GM19397 (cell line): ENCODE measurements around the gene TTC39A.
"Not testable (repeated sequence)": the region's sequence is repeated elsewhere in the genome, so short reads cannot be mapped to it uniquely, and the experiment has no call there.

Source experiments
- ATAC-seq: cut with Tn5 transposase; IDR thresholded peaks from one replicate; pipeline ENCODE4 v1.9.1; 2021; ENCODE audit warnings: mild to moderate bottlenecking, moderate library complexity; ENCODE audit not compliant: unreplicated experiment

The TTC39A gene

DNA sequence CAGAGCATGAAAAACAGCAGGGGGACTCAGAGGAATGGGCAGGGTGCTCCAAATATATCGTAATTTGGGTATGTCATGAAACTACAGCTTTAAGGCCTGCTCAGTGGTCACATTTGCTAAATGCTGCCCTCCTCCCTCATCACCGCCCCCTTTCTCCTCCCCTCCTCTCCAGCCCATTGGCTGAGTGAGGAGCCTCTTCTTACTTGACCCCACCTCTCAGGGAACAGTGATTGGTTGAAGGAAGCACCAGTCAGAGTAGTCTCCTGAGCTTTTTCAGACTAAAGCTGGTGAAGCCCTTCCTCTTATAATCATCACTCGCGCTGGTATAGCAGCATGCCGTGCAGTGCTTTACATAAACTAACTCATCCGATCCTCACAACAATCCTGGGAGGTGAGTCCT is 10.0 kb upstream of the TTC39A start:
- no peak for ATAC-seq

DNA sequence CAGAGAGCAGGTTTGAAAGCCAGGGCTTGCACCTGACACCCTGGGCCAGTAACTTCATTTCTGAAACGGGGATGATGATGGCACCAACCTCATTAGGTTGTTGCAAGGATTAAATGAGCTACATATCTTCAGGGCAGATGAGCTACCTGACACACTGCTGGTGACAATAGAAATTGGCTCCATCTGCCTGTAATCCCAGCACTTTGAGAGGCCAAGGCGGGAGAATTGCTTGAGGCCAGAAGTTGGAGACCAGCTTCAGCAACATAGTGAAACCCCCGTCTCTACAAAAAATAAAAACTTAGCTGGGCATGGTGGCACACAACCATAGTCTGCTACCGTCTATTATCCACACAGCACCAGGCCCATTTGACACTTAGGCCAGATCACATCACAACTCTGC is 6.3 kb upstream of the TTC39A start:
- no peak for ATAC-seq

DNA sequence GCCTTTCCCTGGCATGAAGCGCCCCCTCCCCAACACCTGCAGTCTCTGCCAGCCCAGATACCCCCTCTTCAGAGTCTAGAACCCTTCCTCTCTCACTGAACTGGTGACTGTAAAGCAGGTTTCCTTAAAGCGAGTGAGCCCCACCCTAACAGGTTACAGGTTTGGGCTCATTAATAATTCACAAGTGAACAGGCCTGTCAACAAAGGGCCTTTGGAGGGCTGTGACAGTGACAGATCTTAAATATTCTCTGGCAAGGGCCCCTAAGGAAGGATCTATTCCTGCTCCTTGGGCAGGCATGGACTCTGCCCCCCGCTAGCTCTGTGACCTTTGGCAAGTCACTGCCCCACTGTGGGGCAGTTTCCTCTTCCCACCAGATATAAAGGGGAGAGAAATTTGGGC is 5.6 kb upstream of the TTC39A start:
- ATAC-seq, result no peak

DNA sequence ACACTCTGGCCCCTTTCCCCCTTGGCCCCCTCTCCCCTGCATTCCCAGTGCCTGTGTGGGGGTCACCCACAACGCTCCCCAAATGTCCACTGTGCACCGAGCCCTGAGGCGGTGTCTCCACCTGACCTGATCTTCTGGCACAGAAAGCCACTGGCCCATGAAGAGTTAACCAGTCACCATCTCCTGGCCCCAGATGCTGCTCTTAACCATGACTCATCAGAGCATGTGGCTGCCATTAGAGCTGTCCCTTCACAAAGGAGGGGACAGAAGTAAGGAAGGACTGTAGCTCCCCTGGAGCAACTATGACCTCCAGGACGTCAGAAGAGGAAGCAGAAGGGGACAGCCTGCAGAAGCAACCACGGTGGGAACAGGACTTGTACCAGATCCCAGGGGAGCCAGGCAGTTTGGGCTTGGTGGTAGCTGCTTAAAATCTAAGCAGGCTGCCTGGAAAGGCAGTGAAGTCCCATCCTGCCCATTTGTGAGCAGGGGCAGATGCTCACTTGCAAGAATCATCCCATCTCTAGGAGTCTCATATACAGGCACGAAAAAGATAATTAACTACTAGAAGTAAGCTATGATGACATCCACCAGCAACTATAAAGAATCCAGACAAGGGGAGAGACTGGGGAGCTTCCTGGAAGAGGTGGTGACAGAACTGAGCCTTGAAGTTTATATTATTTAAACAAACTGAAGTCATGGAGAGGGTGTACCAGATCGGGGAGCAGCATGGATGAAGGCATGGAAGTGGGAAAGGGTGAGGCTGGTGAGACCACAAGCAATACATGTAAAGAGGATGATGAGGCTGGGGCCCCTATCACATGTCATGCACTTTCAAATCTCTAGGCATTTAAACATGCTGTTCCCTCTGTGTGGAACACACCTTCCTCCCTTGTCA is 1.1 kb upstream of the TTC39A start:
- no peak for ATAC-seq

DNA sequence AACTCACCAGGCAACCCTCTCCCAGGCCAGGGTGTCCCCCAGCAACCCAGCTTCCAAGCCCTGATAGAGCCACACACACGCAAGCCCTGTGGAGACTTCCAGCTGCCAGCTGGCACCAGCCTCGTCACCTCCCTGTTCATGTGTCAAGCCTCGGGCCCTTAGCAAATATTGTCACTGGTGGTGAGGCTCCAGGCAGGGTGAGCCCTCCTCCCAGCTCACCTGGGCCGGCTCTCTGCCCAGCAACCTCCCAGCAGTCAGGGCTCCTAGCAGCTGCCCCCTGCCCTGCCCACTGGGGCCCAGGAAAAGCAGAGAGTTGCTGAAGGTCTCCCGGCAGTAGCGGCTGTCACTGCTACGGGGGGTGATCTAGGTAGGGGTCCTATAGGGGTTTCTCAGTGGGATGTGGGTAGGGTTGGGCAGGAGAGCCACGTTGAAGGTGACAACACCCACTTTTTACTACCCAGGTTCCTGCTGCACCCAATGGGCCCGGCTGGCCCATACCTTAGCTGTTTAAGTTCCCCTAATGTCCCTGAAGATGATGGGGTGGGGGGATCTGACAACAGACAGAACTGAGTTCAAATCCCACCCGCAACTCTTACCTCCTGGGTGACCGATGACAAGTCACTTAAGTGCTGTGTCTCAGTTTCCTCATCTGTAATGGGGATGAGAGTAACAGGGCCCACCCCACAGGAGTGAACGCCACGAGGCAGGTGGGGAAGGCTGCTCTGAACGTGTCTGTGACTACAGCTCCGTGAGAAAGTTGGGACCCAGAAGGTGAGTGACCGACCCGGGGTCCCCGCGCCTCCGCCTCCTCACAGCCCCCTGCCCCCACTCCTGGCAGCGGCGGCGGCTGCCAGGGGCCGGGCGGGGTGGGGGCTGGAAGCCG is 678 bp downstream of the TTC39A start:
- no peak for ATAC-seq

DNA sequence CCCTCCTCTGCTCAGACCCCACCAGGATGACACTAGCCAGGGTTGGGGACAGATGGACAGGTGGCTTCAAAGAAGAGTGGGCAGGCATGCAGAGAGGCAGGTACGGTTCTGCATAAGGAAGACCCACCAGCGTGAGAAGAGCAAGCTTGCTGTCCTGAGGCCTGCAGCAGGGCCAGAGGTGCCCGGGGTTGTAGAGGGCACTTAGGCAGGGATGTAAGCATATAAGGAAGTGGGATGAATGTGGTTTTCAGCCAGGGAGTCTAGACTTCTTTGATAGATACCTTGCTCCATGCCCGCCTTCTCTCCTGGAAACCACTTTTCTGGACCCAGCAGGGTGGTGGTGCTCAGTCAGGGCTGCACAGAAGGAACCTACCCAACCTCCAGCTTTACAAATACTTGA is 1.4 kb downstream of the TTC39A start:
- no peak for ATAC-seq

DNA sequence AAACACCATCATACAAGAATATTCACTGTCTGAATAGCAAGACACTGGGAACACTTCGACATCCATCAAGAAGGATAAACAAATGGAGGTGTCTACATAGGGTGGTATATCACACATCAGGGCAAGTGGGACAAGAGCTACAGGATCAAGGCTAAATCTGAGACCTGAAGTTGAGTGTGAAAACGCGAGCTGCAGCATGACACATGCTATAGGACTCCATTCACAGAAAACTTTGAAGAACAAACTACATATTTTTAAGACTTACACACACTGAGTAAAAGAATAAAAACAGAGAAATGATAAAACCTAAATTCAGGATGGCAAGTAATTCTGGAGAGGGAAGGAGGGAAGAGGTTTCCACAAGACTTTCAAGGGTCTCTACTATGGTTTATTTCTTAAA is 2.1 kb downstream of the TTC39A start:
- ATAC-seq, result no peak

DNA sequence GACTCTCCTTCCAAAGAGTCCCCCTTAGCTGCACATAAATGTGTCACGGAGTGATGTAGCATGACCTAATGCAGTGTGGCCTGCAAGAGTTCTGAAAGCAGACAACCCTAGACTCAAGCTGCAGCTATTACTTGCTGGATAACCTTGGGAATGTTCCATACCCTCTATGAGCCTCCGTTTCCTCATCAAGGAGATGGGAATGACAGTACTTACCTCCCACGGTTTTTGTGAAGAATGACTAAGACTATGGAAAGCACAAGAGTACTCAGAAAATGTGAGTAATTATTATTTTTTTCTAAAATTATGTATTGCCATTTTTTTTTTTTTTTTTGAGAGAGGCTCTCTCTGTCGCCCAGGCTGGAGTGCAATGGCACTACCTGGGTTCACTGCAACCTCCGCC is 3.0 kb downstream of the TTC39A start:
- ATAC-seq, result no peak

DNA sequence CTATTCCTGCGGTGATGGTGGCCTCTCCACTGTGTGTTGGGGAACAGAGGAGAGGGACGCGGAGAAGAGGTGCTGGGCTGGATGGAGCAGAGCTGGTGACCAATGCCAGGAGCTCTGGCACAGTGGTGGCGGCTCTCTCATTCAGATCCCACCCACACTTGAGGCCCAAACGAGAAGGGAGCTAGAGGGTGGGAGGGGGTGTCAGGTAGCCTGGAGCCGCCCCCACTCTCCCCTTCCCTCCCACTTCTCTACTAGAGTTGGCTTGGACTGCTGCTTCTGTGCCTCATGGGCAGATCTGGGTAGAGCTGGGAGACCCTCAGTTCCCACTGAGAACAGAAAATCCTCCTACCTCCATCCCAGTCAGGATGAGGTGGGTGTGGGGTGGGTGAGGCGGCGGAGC is 3.5 kb downstream of the TTC39A start:
- no peak for ATAC-seq

DNA sequence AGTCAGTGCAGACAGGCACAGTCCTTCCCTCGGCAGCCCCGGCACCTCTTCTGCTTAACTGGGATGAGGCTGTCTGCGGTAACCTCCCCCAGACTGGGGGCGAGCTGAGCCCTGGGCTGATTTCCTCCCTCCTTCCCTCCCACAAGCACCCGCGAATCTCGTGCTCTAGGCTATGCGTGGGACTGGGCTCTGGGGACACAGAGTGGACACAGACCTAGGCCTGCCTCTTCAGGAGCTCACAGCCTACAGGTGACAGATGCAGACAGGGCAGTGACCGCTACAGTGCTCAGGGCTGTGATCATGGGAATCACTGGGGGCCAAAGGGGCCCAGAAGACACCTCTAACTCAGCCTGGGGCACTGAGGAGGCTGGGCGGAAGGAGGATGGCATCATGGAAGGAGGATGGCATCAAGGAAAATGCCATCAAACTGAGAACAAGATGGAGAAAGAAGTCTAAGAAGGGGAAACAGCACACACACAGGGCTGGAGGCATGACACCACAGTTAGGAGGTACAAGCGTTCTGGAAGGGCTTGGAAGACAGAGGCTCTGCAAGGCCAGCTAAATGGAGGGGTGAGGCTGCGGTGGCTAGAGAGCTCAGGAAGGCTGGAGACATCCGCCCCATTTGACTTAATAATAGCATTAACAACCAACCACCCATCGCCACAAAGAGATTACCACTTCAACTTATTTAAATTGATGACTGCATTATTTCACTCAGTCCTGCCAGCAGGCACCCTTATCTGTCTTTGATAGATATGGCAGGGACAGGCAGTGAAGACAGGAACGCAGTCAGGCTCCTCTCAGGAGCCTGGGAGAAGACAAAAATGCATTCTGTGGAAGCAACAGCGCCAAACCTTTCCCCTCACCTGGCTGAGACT is 4.2 kb downstream of the TTC39A start:
- ATAC-seq, result no peak

DNA sequence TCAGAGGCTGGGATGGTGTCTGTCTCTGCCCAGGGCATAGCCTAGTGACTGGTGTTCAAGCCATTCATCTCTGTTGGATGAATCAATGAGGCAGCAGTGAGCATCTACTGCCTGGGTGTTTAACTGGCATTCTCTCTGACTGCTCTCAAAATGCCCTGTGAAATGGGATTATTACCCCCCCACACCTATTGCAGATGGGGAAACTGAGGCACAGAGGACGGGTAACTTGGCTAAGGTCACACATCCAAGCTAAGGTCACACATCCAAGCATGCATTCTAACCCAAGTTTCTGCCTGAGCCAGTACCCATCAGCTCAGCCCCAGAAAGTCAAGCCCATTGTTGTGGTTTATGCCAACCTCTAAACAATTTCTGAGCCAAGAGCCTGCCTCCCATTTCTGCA is 5.0 kb downstream of the TTC39A start:
- ATAC-seq, result no peak

DNA sequence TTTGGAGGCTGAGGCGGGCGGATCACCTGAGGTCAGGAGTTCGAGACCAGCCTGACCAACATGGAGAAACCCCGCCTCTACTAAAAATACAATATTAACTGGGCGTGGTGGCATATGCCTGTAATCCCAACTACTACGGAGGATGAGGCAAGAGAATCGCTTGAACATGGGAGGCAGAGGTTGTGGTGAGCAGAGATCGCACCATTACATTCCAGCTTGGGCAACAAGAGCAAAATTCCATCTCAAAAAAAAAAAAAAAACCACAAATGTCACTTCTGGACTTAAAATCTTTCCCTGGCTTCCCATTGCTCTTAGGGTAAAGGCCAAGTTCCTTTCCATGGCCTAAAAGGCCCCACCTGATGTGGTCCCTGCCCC is 5.4 kb downstream of the TTC39A start:
- ATAC-seq, result not testable (repeated sequence)

DNA sequence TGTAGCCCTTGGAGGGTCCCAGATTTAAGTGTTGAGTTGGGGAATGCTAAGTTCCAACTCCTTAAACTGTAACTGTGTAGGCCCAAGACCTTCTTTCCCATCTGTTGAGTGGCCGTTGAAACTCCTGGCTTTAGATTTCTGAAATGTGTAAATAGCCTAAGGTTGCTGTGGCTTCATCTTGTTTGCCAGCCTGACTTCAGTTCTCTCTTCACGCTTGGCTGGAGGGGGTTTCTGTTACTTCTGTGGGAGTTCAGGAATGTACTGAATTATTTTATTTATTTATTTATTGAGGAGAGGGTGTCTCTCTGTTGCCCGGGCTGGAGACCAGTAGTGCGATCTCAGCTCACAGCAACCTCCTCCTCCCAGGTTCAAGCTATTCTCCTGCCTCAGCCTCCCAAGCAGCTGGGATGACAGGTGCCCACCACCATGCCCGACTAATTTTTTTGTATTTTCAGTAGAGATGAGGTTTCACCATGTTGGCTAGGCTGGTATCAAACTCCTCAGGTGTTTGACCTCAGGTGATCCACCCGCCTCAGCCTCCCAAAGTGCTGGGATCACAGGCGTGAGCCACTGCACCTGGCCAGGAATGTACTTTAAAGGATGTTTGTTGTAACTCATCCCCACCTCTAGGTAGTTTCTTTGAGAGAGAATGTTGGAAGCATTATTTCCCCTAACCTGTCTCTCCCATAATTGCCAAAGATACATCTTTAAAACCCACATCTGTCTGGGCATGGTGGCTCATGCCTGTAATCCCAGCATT is 5.9 kb downstream of the TTC39A start:
- no peak for ATAC-seq

DNA sequence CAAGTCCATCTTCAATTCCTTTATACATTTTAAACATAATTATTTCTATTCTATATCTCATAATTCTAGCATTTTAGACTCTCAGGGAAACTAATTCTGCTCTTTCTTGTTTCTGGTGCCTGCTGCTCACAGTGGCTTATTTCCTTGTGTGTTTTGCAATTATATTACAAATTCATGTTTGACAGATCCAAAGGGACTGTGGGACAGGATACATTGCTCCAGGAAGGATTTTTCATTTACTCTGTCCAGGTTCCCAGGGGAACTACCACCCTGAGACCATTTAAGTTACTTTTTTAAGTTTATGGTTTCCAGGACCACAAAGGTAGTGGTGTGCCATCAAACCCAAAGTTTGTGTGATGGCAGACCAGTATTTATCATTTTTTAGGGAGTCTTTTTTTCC is 6.6 kb downstream of the TTC39A start:
- no peak for ATAC-seq

DNA sequence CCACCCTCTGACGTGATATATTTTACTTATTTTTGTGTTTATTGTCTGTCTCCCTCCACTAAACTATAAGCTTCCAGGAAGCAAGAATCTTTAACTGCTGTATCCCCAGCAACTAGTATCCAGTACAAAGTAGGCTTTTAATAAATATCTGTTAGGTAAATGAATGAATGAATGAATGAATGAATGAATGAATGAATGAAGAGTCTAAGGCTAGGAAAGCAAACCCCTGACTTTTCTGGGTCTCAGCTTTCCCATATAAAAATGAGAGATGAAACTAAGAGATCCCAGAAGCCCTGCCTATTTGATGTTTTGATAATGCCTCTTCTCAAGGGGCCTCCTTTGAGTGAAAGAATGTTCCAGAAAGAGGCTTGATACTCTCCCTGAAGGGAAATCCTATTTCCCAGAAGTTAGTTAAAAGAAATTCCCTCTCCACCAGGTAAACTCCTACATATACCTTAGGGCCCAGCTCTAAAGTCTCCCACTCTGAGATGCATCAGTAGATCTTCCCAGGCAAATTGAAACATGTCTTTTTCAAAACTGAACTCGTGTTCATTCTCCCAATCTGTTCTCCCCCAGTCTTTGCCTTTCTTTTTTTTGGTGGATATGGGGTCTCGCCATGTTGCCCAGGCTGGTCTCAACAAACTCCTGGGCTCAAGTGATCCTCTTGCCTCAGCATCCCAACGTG is 7.8 kb downstream of the TTC39A start:
- no peak for ATAC-seq

DNA sequence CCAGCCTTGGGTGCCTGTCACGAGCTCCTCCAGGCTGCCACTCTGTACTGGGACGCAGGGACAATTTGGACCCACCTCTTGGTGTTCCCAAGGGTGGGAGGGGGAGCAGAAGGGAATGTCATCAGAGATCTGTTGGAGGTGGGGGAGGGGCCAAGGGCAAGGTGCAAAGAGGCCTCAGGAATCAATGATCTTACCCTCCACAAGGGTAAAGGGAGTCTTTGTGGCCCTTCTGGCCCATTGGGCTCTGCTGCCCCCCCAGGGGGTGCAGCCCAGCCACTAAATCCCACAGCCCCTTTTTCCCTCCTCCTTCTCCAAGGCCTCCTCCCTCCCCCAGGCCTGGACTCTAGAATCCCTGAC is 8.5 kb downstream of the TTC39A start:
- ATAC-seq, result no peak

DNA sequence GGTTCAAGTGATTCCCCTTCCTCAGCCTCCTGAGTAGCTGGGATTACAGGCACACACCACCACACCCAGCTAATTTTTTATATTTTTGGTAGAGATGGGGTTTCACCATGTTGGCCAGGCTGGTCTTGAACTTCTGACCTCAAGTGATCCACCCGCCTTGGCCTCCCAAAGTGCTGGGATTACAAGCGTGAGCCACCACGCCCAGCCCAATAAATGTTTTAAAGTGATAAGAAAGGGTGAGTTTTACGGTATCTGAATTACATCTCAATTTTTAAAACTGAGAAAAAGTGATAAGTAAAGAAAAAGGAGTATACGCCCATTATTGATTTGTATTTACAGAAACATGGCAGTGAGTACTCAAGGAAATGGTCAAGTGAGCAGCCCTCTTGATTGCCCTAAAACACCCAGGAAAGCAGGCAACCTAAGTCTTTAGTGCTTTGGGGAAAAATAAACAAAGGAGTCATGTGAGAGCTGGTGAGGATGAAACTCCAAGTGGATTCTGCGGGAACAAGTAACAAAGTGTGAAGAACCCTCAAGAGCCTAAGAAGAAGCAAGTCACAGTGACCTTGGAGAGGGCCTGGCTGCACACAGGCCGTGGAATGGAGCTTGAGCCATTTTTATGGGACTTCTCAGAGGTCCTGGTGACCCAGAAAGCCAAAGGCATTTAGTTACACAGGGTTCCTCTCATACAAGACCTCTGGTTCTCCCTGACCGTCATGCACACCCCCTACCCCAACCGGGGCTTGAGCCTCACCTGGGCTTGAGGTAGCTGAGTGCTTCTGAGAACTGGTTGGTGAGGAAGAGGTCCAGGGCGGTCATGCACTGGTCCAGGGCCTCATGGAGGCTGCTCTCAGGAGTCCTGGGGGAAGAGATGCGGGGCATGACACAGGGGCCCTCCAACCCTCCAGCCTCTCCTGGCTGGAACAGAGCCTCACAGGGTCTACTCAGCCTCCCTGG is 9.1 kb downstream of the TTC39A start:
- ATAC-seq, result no peak

DNA sequence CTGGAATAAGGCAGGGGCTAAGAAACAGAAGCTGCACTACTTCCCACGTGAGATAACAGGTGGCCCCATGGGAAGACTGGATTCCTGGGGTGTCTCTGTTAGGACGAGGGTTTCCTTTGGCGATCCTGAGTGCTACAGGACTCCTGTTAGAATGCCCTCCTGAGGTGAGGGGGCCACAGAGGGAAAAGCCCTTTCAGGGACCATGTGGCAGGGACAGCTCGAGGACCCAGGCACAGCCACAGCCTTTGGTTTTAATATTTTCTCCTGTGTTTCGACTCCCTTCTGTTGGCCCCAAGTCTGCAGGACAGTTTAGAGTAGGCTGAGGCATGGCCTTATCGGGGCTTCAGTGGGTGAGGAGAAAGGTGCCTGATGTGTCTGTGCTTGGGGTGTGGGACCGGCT is 12.6 kb downstream of the TTC39A start:
- no peak for ATAC-seq

DNA sequence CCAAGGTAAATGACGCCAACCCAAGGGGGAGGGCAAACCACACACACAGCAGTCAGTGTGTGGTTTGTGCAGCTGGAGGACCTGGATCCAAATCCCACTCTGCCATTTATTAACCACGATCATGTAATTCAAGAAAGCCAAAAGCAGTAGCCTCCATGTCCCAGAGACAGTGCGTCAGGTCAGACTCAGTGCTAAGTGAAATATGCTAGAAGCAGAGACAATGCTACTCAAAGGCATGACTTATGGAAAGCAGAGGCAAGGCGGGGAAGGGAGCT is 13.6 kb downstream of the TTC39A start:
- ATAC-seq, result no peak
